IPS DF 6.9 (cell line): ENCODE results near the gene MZB1.
"Not testable (repeated sequence)": the region's sequence is repeated elsewhere in the genome, so short reads cannot be mapped to it uniquely, and the experiment has no call there.

Experiments
- DNase-seq: peaks from one replicate; pipeline ENCODE4 v3.0.0-alpha.2; 2013; ENCODE audit warnings: low read depth, low spot score
- H3K27ac ChIP-seq: one replicate; pipeline ENCODE4 v1.5.1; 2013; ENCODE audit warnings: low read length, control low read depth
- H3K27me3 ChIP-seq: 2 replicates; pipeline ENCODE4 v1.6.1; 2013; ENCODE audit warnings: mild to moderate bottlenecking, low read length; ENCODE audit not compliant: control insufficient read depth, insufficient read depth
- H3K36me3 ChIP-seq: 2 replicates; pipeline ENCODE4 v1.6.1; 2013; ENCODE audit warnings: low read length; ENCODE audit not compliant: control insufficient read depth, insufficient read depth
- H3K4me1 ChIP-seq: 2 replicates; pipeline ENCODE4 v1.6.1; 2013; ENCODE audit warnings: low read length; ENCODE audit not compliant: control insufficient read depth, insufficient read depth
- H3K4me3 ChIP-seq: 2 replicates; pipeline ENCODE4 v1.5.1; 2013; ENCODE audit warnings: mild to moderate bottlenecking, low read length
- H3K9me3 ChIP-seq: 2 replicates; pipeline ENCODE4 v1.6.1; 2013; ENCODE audit warnings: low read length, inconsistent platforms; ENCODE audit not compliant: control insufficient read depth, insufficient read depth
- WGBS: extraction: QIAGEN DNeasy Blood & Tissue Kit; methylation state at CpG from one replicate; pipeline ENCODE4 v1.1.7; 2013; ENCODE audit warnings: mixed read lengths, missing lambda C conversion rate; ENCODE audit not compliant: insufficient read length, insufficient coverage; 5-methylcytosine and 5-hydroxymethylcytosine counted together

Gene MZB1

DNA sequence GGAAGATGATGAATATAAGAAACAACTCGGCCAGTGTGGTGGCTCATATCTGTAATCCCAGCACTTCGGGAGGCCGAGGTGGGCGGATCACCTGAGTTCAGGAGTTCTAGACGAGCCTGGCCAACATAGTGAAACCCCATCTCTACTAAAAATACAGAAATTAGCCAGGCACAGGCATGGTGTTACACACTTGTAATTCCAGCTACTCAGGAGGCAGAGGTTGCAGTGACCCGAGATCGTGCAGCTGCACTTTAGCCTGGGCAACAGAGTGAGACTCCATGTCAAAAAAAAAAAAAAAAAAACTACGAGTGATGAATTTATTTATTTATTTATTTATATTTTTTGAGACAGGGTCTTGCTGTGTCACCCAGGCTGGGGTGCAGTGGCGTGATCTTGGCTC, 41.9 kb downstream of the MZB1 start:
- not testable (repeated sequence) for H3K36me3 ChIP-seq, H3K4me3 ChIP-seq, H3K27me3 ChIP-seq, H3K9me3 ChIP-seq, H3K4me1 ChIP-seq, DNase-seq, H3K27ac ChIP-seq
- no CpG with 5 or more reads among the region's 9 CpGs for WGBS

DNA sequence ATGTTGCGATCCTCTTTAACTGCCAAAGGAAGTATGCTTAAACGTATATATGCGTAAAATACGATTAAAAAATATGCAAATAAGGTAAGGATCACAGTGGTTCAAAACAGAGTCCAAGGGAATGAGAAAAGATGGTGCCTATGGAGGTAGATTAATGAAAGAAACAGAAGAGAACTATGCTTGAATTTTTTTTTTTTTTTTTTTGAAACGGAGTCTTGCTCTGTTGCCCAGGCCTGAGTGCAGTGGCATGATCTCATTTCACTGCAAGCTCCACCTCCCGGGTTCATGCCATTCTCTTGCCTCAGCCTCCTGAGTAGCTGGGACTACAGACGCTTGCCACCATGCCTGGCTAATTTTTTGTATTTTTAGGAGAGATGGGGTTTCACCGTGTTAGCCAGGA, 44.3 kb downstream of the MZB1 start:
- H3K27ac ChIP-seq, H3K4me1 ChIP-seq, H3K36me3 ChIP-seq, H3K9me3 ChIP-seq, DNase-seq, H3K4me3 ChIP-seq, H3K27me3 ChIP-seq: not testable (repeated sequence)
- 100% methylated on average over 3 of the region's 8 CpGs for WGBS

DNA sequence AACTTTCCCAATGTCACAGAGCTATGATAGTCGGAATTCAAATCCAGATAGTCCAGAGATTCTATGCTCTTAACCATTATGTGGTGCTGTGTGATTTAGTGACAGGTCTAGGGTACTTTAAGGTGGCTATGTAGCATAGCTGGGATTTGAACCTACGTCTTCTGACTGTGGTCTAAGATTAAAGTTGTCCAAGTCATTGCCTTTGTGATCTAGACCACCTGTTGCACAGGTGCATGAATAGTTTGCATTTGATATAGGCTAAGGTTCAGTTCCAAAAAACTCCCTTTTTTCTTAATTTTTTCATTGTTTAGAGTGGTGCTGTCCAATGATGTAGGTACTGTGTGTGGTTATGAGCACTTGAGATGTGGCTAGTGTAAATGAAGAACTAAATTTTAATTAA, 45.5 kb downstream of the MZB1 start:
- Histone ChIP-seq H3K27me3 (no peaks in the 10 kb centered on the region), H3K4me1 (no peaks in the 10 kb centered on the region), H3K27ac (no peak overlapping the region), H3K9me3 (no peaks in the 10 kb centered on the region), H3K4me3 (no peak overlapping the region), H3K36me3 (no peaks in the 10 kb centered on the region)
- DNase-seq = no peak
- WGBS = no CpG with 5 or more reads among the region's 2 CpGs

DNA sequence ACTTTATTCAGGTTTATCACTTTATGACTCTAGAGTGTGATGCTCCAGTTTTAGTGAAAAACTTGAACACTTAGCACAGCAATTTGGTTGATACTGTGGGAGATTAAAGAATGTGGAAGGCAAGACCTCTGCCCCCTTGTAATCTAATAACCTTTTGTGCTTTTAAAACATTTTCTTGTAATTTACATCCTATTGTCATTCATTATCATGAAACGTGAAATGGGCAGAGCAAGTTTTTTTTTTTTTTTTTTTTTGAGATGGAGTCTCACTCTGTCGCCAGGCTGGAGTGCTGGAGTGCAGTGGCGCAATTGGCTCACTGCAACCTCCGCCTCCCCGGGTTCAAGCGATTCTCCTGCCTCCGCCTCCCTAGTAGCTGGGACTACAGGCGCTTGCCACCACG, 46.2 kb downstream of the MZB1 start:
- no CpG with 5 or more reads among the region's 9 CpGs for WGBS
- H3K36me3 ChIP-seq = no peaks in the 10 kb centered on the region
- H3K4me1 ChIP-seq = no peaks in the 10 kb centered on the region
- no peak overlapping the region for H3K4me3 ChIP-seq
- H3K27ac ChIP-seq = no peak overlapping the region
- DNase-seq = no peak
- H3K9me3 ChIP-seq = no peaks in the 10 kb centered on the region
- H3K27me3 ChIP-seq = no peaks in the 10 kb centered on the region

DNA sequence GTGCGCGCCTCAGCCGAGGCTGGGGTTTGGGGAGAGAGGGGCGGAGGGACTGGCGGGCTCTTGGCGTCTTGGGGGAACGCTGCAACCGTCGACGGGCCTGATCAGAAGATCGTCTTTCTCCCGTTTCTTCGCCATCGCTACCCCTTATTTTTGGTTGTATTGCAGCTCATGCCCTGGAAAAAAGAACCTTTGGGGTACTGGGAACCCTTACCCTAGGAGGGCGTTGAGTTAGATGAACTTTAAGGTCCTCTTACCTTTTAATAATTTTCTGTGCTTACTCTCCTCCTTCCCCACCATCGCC, 47.3 kb downstream of the MZB1 start:
- H3K27me3 ChIP-seq = no peaks in the 10 kb centered on the region
- H3K36me3 ChIP-seq = no peaks in the 10 kb centered on the region
- no peak overlapping the region for H3K27ac ChIP-seq
- WGBS = no CpG with 5 or more reads among the region's 16 CpGs
- DNase-seq = no peak
- H3K9me3 ChIP-seq = no peaks in the 10 kb centered on the region
- H3K4me1 ChIP-seq = no peaks in the 10 kb centered on the region
- H3K4me3 ChIP-seq = peak overlapping the region; percentile 89; the same call in 1 of the 2 replicates

DNA sequence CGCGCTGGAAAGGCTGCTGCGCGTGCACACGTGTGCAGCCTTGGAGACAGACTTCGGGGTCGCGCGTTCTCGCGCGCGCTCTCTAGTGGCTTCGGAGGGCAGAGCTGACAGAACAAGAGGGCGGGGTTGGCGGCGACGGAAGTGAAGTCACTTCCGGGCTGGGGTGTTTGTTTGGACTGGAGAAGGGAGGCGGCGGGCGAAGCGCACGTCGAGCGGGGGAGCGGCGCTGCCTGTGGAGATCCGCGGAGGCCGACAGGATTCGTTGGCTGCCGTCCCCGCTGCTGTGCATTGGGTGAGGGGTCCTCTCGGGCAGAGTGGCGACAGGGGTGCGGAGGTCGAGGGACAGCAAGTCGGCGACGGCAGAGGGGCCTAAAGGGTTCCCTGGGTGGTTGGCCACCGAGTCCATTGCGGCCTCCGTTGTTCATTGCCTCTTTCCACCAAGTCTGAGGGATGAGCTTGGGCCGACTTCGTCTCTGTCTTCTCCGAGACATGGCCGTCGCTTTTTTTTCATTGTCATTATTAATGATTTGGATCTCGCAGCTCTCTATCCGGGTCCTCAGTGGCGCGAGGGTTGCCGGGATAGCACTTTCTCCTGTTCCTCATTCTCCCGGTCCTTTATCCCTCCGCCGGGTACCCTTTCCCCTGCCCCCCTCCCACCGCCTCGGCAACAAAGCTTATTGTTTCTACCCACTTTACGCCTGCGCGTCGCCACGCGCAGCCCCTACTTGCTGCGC, 47.9 kb downstream of the MZB1 start, which contains the start of gene PAIP2:
Gene PAIP2, plus strand, starts transcription at position 166 of the 734 bp plus-strand sequence. CDS start 21,931 bp downstream, outside the sequence.
- no CpG with 5 or more reads among the region's 66 CpGs for WGBS
- Histone ChIP-seq H3K4me3 (peak within 1 kb of the TSS; percentile 89), H3K27ac (no peak within 1 kb of the TSS), H3K36me3 (no peaks in the 10 kb centered on the region), H3K27me3 (no peaks in the 10 kb centered on the region), H3K4me1 (no peaks in the 10 kb centered on the region), H3K9me3 (no peaks in the 10 kb centered on the region)
- DNase-seq = peak; percentile 96

DNA sequence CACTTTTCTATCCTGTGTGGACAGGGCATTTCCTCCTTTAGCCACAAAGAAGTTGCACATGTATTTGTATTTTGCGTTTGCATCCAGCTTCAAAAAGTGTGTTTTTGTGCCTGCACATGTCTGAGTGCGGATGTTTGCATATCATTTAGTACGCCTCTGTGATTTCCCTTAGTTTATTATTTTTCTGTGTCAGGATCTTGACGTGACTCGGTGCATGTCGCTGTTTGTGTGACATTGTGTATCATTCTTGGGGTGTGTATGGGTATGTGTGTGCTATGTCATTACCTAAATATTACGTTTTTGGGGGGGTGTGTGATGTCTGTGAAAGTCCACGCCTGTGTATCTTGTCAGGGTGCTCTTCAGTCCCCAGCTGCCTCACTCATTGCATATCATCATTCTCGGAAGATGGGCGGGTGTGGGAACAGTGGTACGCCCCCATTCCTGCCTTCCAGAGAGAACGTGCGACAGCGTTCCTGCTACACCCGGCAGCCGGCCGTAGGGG, 48.5 kb downstream of the MZB1 start:
- Histone ChIP-seq H3K36me3 (no peaks in the 10 kb centered on the region), H3K27me3 (no peaks in the 10 kb centered on the region), H3K4me1 (no peaks in the 10 kb centered on the region), H3K4me3 (peak overlapping the region; percentile 22; the same call in 1 of the 2 replicates), H3K9me3 (no peaks in the 10 kb centered on the region), H3K27ac (no peak overlapping the region)
- DNase-seq = no peak
- no CpG with 5 or more reads among the region's 17 CpGs for WGBS

DNA sequence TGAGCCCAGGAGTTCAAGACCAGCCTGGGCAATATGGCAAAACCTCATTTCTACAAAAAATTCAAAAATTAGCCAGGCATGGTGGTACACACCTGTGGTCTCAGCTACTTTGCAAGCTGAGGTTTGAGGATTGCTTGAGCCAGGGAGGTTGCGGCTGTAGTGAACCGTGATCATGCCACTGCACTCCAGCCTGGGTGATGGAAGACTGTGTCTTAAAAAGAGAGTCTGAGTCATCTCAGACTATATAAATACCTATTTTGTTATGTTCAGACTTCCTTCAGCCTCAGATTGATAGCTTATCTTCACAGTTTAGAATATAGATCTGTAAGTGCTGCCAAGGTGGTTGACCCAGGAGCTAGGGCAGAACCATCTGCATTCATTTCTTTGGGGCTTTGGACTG, 49.7 kb downstream of the MZB1 start:
- no CpG with 5 or more reads among the region's 2 CpGs for WGBS
- no peaks in the 10 kb centered on the region for H3K9me3 ChIP-seq
- no peaks in the 10 kb centered on the region for H3K27me3 ChIP-seq
- H3K36me3 ChIP-seq = no peaks in the 10 kb centered on the region
- no peaks in the 10 kb centered on the region for H3K4me1 ChIP-seq
- H3K27ac ChIP-seq = no peak overlapping the region
- no peak for DNase-seq
- no peak overlapping the region for H3K4me3 ChIP-seq
